ENCODE data around the gene FAM111A.

FAM111A gene

GRCh38 chr11:59141673-59142460, 789 bp upstream of the FAM111A start:
- no peak for DNase-seq

- DNase-seq = no peak
Measured at GRCh38 chr11:59144096-59144495, 1.4 kb downstream of the FAM111A start.

DNA sequence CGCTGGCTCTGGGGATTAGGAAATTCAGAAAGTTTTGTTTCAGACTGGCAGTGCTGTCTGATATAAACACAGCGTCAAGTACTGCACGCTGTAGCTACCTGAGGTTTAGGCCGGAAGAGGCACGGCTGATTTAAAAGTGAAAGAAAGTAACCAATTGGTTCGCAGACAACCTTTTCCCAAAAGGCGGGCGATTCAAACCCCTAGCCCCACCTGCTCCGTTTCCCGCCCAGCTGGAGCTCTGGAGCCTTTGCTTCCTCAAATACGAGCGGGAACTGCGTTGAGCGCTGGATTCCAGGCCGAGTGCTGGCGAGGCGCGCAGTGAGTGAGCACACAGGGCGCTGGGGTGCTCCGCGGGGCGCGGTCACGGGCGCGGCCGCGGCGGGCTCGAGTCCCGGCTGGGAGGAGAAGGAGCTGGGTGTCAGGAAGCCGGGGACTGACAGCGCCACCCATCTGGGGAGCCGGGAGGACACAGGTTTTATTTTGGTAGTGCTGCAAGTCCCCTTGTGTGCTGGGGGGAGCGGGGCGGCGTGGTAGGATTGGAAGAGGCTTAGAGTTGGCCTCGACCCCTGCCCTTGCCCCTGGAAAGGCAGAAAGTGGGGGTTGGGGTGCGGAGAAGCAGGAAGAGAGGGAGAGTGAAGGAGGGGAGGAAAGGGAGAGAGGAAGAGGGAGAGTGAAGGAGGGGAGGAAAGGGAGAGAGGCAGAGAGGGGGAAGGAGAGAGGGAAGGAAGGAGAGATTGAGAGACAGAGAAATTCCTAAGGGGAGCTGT, 2.1 kb downstream of the FAM111A start:
- peak; percentile 88 to 93 (median 92) for DNase-seq

DNA sequence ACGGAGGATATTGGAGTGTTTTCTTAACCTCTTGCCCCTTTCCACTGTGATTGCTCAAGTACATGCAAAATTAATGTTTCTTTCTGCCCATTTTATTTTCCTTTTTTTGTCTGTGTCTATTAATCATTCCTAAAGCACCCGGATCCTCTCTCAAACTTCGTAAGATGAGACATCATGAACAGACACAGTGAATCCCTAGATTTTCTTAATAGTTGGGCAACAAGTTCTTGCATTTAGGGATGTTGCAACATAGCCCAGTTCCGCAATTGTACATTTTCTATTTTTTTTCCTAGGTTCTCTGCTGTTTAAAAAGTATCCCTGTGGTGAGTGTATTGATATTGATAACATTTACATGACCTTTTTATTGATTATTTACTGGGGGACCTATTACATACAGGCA, 2.9 kb downstream of the FAM111A start:
- DNase-seq = peak; percentile 62 to 93 (median 83)

DNA sequence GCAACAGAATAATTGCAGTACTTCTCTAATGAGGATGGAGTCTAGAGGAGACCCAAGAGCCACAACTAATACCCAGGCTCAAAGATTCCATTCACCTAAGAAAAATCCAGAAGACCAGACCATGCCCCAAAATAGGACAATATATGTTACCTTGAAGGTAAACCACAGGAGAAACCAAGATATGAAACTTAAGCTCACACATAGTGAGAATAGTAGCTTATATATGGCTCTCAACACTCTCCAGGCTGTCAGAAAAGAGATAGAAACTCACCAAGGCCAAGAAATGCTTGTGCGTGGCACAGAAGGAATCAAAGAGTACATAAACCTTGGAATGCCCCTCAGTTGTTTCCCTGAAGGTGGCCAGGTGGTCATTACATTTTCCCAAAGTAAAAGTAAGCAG, 9.1 kb downstream of the FAM111A start:
- DNase-seq = no peak

DNA sequence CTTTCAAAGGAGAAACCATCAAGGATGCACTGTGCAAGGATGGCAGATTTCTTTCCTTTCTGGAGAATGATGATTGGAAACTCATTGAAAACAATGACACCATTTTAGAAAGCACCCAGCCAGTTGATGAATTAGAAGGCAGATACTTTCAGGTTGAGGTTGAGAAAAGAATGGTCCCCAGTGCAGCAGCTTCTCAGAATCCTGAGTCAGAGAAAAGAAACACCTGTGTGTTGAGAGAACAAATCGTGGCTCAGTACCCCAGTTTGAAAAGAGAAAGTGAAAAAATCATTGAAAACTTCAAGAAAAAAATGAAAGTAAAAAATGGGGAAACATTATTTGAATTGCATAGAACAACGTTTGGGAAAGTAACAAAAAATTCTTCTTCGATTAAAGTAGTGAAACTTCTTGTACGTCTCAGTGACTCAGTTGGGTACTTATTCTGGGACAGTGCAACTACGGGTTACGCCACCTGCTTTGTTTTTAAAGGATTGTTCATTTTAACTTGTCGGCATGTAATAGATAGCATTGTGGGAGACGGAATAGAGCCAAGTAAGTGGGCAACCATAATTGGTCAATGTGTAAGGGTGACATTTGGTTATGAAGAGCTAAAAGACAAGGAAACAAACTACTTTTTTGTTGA, 9.8 kb downstream of the FAM111A start:
- no peak for DNase-seq

DNA sequence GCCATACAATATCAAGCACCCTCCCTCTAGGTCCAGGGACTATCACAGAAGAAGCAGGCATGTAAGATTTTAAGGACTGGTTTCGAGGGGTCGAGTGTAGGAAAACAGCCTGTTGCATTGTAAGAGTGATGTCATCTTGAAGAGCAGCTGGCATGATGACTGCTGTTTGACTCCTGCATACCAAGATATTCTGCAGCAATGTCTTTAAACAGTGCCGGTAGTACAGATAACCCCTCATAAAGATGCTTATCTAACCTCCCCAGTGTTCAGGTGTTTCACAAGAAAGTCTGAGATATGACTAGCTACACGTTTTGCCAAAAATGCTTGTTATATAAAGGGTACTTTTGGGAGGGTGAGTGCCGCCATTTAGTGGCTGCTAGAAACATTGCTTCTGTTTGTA, 12.0 kb downstream of the FAM111A start:
- no peak for DNase-seq

DNA sequence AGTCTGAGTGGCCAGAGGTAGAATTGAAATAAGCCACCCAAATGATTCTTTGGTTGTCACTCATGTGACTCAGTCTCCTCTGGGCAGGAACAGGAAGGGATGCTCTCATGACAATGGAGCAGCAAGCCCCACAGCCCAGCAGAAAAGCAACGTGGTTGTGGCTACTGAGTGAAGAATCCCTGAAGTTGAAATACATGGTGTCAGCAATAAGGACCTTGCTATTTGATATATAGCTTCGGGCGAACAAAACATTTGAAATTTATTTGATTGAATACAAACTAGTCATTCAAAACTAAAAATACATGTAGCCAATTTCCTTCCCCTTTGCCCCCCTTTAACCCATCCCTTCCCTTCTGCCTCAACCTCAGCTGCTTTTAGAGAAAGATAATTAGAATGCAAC, 14.8 kb downstream of the FAM111A start:
- peak in 3 of 4 experiments; percentile 22 to 25 (median 22) for DNase-seq

DNA sequence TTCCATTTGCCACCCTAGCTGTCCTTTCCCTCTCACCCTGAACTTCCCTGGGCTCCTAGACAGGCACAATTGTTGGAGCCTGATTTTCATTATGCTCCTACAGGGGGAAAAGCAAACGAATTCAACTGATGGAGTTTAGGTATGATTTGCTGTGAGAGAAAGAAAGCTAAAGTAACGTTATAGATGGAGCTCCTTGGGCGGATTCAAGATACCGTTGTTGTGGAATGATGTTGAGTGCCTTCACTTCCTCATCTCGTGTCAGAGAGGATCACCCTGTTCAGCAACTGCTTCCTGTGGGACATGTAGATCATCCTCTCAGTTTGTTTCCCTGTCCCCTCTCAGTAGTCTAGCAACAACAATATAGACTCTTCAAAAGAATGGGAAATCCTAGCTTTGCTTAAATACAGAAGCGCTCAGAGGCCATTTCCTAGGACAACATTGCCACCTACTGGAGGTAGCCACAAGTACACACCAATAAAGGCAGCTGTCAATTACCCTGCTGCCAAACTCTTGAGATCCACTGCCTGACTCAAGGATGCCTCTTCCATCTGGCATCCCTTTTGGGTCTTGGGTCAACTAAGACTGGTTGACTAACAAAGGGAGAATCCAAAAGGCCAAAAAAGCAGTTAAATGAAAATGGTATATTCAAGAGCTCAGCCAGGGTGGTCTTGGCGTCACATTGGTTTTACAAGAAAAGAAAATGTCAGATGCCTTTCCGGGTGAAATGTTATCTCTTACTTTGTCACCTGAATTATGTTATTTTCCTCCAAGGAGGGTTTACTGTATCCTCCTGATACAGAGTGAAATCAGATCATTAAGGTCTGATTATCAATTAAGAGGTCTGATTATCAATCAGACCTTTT, 15.8 kb downstream of the FAM111A start:
- peak; percentile 82 to 89 (median 86) for DNase-seq

DNA sequence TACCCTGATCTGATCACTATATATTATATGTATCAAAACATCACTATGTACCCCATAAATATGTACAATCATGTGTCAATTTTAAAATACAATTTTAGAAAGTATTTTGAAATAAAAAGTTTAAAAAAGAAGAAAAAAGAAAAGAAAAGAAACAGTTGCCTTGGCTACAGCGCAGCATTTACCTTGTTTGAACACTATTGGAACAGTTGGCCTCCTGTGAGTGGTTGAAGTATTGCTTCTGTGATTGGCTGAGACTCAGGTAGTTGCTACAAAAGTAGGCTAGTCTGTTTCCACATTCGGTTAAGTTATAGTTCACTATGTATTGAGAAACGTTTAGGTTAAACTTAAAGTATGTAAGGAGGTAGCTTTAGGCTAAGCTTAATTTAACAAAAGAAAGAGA, 21.4 kb downstream of the FAM111A start:
- no peak for DNase-seq

DNA sequence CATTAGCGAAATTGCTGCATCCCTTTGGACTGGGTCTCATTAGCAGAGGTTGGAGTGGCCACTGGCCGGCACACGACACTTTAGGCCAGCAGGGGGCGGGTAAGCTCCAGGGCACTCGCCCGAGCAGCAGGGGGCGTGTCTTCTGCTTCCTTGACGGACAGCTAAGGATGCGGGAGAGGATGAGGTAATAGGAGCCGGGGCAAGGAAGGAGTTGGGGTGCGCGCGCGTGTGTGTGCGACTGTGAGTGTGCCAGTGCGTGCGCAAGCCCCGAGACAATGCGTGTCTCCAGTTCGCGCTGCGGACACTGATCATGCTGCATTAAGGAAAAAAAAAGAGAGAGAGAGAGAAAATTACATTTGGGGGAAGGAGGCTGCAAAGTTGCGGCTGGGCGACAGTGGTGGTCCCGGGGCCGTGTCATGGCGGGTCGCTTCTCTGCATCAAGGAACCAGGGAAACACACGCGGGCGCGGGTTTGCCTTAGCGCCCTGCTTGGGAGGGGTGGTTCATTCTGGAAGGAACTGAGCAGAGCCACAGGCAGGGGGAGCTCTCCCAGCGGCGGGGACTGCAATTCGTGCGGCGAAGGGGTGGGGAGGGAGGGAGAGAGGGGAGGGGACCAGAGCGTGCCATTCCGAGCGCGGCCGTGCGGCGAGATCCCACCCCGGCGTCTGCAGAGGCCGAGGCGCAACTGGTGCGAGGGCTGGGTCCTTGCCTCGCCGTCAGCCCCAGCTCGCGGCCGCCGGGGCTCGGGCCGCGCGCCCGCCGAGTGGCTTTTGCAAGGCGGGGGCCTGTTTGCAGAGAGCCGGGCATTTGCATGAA, 29.1 kb downstream of the FAM111A start, which contains the start of gene DTX4:
Gene DTX4 (plus strand): TSS at position 625 of the 815 bp plus-strand sequence. CDS start 464 bp downstream, outside the sequence.
- DNase-seq = peak; percentile 94 to 97 (median 96)

DNA sequence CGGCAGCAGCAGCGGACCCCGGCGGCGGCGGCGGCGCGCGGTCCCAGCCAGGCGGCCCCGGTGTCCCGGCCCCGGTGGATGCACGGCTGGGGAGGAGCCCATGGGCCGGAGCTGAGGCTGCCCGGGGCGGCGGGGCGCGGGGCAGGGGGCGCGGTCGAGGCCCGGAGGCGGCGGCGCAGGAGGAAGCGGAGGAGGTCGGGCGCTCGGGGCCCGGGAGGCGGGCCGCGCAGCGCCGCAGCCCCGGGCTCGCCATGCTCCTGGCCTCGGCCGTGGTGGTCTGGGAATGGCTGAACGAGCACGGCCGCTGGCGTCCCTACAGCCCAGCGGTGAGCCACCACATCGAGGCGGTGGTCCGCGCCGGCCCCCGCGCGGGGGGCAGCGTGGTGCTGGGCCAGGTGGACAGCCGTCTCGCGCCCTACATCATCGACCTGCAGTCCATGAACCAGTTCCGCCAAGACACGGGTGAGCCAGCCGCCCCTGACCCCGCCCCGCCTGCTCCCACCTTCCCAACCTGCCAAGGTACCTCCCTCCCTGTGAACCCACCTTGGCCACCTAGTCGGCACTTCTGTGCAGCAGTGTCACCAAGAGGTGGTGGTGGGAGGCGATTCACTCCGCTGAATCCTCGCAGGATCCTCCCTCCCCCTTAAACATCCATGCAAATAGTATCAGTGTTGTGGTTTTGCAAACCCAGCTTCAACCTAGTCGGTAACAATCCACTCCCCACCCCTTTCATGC, 29.9 kb downstream of the FAM111A start:
- DNase-seq = peak; percentile 27 to 71 (median 50)

DNA sequence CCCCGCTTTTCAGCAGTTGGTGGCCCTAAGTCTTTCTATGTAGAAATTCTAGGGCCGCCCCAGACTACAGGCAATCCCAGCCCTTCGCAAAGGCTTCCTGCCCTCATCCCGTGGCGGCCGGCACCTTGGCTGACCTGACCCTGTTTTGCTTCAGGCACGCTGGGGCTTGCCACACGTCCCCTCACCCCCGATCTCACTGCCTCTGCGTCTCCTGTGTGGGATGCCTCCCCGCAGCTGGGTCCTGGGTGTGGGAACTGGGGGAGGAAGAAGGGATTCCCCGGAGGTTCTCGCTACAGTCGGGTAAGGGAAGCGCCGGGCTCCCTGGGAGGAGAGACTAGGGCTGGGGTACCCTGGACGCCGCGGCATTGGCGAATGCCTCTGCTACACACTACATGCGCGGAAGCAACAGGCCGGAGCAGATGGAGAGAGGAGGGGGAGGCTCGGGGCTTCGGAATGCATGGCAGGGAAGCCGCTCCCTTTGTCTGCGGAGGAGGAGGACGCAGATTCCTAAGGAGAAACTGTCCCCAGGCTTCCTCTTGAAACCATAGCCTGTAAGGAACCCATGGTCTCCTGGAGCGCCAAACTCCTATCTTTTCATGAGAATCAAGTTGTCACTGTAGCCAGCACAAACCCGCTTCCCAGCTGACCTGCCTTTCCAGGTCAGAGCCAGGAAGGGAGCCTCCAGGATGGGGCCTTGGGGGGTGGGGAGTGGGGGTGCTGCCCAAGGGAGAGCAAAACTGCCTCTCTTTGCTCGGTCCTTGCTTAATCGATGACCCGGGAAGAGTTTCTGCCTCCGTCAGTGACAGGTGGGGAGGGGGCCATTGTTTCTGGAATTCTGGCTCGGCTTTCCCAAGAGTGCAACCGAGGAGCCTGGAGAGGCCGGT, 30.7 kb downstream of the FAM111A start:
- peak; percentile 48 to 78 (median 64) for DNase-seq

GRCh38 chr11:59173964-59174663, 31.5 kb downstream of the FAM111A start:
- DNase-seq = peak; percentile 22 to 58 (median 46)

DNA sequence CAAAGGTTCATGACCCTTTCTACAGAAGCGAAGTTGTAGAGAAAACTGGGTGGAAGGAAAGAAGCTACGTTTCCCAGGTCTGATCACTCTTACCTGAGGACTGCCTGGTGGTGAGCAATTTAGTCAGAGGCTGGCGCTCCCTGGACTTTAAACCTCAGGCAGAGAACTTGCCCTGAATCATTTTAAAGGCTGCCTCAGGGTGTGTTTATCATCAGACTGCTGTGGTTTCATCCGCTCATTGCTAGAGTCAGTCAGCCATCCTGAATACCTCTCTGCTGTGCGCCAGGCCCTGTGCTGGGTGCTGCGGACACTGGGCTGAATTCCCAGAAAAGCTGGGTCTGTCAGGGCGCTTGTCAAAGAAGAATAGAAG, 32.0 kb downstream of the FAM111A start:
- no peak for DNase-seq

- no peak for DNase-seq
Measured at GRCh38 chr11:59175091-59175501, 32.4 kb downstream of the FAM111A start.

GRCh38 chr11:59176330-59176729, 33.7 kb downstream of the FAM111A start:
- DNase-seq = no peak

- DNase-seq = no peak
Measured at GRCh38 chr11:59178402-59178801, 35.7 kb downstream of the FAM111A start.

DNA sequence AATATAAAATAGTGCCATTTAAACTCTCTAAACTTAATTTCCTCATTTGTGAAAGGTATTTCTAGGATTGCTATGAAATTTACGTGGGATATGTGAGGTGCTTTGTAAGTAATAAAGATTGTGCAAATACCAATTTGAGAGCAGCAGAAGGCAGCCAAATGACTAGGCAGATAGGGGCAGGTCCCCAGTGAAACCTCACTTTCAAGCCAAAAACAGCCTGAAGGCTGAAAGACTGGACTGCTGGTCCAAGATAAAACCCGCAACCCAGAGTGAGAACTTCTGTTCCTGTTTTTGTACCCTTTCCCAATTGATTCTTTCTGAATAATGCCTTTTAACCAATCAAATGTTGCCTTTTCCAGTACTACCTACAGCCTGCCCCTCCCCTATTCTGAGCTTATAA, 36.5 kb downstream of the FAM111A start:
- no peak for DNase-seq

Data from suppressor macrophage (primary cell).